ENCODE data around the gene ABI3. TPM values are rescaled to one million over a fixed set of nuclear protein-coding genes. Genes with fewer than 3 reads are reported as not detected.

ABI3 gene
- total and polyA plus RNA-seq, 9 of the 15 experiments (the other 6 are each of a cell fraction or from before 2014, with no cell fraction given), result not detected

DNA sequence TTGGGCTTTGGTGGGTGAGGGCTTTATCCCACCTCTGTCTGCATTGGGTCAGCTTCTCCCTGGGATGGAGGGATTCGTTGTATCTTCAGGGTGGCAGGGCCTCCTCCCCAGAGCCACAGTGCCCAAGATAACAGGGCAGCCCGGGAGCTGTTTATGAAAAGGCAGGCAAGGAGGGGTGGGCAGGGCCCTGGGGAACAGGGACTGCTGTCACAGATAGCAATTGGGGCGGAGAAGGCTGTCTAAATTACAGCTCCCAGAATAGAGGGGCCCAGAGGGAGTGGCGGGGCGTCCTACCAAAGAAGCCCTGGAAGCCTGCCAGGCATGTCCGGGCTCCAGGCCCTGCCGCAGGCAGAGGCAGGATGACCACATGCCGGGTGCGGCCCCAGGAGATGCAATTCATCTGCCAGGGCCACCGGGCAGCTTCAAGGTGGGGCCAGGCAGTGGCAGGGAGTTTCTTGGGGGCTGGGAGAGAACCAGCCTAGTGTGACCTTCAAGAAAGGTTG lies 38.8 kb downstream of the ABI3 start (continued):
- TF ChIP-seq, protein P1, sequence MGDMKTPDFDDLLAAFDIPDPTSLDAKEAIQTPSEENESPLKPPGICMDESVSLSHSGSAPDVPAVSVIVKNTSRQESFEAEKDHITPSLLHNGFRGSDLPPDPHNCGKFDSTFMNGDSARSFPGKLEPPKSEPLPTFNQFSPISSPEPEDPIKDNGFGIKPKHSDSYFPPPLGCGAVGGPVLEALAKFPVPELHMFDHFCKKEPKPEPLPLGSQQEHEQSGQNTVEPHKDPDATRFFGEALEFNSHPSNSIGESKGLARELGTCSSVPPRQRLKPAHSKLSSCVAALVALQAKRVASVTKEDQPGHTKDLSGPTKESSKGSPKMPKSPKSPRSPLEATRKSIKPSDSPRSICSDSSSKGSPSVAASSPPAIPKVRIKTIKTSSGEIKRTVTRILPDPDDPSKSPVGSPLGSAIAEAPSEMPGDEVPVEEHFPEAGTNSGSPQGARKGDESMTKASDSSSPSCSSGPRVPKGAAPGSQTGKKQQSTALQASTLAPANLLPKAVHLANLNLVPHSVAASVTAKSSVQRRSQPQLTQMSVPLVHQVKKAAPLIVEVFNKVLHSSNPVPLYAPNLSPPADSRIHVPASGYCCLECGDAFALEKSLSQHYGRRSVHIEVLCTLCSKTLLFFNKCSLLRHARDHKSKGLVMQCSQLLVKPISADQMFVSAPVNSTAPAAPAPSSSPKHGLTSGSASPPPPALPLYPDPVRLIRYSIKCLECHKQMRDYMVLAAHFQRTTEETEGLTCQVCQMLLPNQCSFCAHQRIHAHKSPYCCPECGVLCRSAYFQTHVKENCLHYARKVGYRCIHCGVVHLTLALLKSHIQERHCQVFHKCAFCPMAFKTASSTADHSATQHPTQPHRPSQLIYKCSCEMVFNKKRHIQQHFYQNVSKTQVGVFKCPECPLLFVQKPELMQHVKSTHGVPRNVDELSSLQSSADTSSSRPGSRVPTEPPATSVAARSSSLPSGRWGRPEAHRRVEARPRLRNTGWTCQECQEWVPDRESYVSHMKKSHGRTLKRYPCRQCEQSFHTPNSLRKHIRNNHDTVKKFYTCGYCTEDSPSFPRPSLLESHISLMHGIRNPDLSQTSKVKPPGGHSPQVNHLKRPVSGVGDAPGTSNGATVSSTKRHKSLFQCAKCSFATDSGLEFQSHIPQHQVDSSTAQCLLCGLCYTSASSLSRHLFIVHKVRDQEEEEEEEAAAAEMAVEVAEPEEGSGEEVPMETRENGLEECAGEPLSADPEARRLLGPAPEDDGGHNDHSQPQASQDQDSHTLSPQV (IDR thresholded peaks at IDR 0.05), result 0 out of 2 replicates have a peak, but pooled peaks have one; percentile 31
- TF ChIP-seq TCF3 (CRISPR knock-in tag; IDR thresholded peaks at IDR 0.05), result 0 out of 2 replicates have a peak, but pooled peaks have one; percentile 38
- TF ChIP-seq PRPF4 (IDR thresholded peaks at IDR 0.05; ENCODE audit: insufficient read depth, low read depth, low read length, poor library complexity, severe bottlenecking), result no peak
- TF ChIP-seq ZNF609 (CRISPR knock-in tag; IDR thresholded peaks at IDR 0.05; ENCODE audit: borderline replicate concordance), result no peak
- no peak for TF ChIP-seq PHB2 (IDR thresholded peaks at IDR 0.05; ENCODE audit: low read depth)
- no peak for TF ChIP-seq ADNP (tag; IDR thresholded peaks at IDR 0.05)
- no peak; the same call in 1 of the 2 replicates for TF ChIP-seq PKNOX1 (IDR thresholded peaks at IDR 0.05)
- TF ChIP-seq, protein P2, sequence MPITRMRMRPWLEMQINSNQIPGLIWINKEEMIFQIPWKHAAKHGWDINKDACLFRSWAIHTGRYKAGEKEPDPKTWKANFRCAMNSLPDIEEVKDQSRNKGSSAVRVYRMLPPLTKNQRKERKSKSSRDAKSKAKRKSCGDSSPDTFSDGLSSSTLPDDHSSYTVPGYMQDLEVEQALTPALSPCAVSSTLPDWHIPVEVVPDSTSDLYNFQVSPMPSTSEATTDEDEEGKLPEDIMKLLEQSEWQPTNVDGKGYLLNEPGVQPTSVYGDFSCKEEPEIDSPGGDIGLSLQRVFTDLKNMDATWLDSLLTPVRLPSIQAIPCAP (CRISPR knock-in tag; IDR thresholded peaks at IDR 0.05; ENCODE audit: borderline replicate concordance), result no peak
- 0 out of 2 replicates have a peak, but pooled peaks have one; percentile 63 for TF ChIP-seq ZNF589 (CRISPR knock-in tag; IDR thresholded peaks at IDR 0.05; ENCODE audit: low read depth)
- TF ChIP-seq, protein P3, sequence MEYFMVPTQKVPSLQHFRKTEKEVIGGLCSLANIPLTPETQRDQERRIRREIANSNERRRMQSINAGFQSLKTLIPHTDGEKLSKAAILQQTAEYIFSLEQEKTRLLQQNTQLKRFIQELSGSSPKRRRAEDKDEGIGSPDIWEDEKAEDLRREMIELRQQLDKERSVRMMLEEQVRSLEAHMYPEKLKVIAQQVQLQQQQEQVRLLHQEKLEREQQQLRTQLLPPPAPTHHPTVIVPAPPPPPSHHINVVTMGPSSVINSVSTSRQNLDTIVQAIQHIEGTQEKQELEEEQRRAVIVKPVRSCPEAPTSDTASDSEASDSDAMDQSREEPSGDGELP (CRISPR knock-in tag; IDR thresholded peaks at IDR 0.05; ENCODE audit: borderline replicate concordance), result no peak
- no peak for TF ChIP-seq RBM39 (optimal IDR thresholded peaks at IDR 0.05; ENCODE audit: low read depth, low read length)
- TF ChIP-seq MEIS2 (IDR thresholded peaks at IDR 0.05; ENCODE audit: partially characterized antibody), result peak; percentile 20
- TF ChIP-seq SNIP1 (IDR thresholded peaks at IDR 0.05; ENCODE audit: low read depth), result no peak

Measured in K562 (cell line).